ENCODE results near the gene HOXB7.

The HOXB7 gene

DNA sequence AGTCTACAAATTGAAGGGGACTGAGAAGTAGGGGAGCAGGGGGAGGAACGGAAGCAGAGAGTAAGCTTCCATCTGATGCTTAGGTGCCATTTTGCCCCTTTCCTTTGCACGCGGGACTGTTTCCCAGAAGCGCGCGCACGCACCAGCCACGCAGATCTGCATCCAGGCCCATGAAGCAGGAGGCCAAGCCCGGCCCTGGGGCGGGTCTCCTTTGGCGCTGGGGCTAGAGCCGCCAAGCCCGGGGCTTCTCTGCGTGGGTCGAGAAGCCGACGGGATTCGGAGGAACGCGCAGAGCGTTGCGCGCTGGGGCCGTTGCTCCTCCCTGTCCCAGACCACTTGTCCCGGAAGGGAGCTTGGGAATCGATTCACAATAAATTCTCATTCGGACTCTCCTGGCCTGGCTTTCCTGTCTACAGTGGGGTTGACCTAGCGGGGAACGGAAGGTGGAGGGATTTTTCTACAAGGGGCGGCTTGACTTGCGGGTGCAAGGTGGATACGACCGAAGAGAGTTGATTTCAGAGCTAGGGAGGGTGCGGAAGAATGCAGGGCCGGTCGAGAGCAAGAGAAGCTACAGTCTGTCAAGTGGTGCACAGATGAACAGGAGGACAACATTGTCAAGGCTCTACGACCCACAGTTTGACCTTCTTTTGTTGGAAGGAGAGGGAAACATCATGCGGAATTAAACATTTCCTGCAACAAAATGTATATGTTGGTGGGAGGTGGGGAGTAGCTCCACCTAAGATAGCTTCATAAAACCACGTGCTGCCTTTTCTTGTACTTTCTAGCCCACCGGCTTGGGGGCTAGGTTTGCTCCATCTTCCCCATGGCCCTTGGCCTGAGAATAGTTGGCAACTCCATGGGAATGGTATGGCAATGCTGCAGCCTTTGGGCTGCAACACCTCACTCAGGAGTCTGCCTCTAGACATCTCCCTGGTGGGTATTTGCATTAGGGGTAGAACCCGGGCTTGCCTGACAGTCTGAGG lies 10.9 kb upstream of the HOXB7 start:
- DNase-seq (ENCODE audit: low spot score in 2 of 2) (no peak), ATAC-seq (ENCODE audit: low read depth) (no peak)
- Mint-ChIP-seq H3K27ac (no peak overlapping the region), H3K9me3 (no peaks in the 10 kb centered on the region), H3K27me3 (peaks cover 40% of the 10 kb centered on the region), H3K4me3 (no peak overlapping the region), H3K36me3 (no peaks in the 10 kb centered on the region), H3K4me1 (peaks cover 8% of the 10 kb centered on the region)

DNA sequence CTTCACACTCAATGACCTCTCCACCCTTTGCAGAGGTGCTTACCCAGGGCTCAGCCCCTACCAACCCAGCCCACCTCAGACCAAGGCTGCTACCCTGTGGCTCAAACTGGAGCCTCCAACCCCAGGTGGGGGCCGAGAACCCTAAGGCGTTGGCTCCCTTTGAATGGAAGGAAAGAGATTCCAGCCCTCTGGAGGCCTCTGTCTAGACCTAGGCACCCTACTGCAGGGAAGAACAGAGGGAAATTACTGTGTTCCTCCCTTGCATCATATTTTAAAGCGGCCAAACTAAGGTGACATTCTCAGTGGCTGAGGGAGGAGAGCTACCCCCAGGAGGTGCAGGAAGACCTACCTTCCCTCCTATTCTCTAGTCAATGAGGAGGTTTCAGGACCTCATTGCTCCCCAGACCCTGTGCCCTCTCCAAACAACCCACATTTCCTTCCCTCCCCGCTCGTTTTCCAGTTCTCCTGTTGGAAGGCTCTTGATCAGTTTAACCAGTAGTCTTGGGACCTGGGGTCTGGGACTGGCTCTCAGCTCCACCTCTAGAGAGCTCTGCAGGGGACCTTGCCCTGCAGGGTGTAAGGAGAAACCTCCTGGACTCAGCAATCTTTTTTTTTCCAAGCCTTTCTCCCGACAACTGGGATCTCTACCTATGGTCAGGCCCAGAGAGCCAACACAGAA lies 9.8 kb upstream of the HOXB7 start:
- peaks cover 41% of the 10 kb centered on the region for H3K27me3 Mint-ChIP-seq
- peaks cover 7% of the 10 kb centered on the region for H3K4me1 Mint-ChIP-seq
- H3K4me3 Mint-ChIP-seq, result no peak overlapping the region
- DNase-seq (ENCODE audit: low spot score in 2 of 2), result no peak
- no peaks in the 10 kb centered on the region for H3K36me3 Mint-ChIP-seq
- no peaks in the 10 kb centered on the region for H3K9me3 Mint-ChIP-seq
- no peak for ATAC-seq (ENCODE audit: low read depth)
- no peak overlapping the region for H3K27ac Mint-ChIP-seq

- Mint-ChIP-seq H3K4me3 (no peak overlapping the region), H3K36me3 (peaks cover 1% of the 10 kb centered on the region), H3K9me3 (peaks cover 1% of the 10 kb centered on the region), H3K4me1 (peaks cover 7% of the 10 kb centered on the region), H3K27me3 (peaks cover 44% of the 10 kb centered on the region), H3K27ac (peak overlapping the region; percentile 45)
- DNase-seq (ENCODE audit: low spot score in 2 of 2), result no peak
- no peak for ATAC-seq (ENCODE audit: low read depth)
These were observed 9.1 kb upstream of the HOXB7 start for GRCh38 chr17:48619826-48620449.

DNA sequence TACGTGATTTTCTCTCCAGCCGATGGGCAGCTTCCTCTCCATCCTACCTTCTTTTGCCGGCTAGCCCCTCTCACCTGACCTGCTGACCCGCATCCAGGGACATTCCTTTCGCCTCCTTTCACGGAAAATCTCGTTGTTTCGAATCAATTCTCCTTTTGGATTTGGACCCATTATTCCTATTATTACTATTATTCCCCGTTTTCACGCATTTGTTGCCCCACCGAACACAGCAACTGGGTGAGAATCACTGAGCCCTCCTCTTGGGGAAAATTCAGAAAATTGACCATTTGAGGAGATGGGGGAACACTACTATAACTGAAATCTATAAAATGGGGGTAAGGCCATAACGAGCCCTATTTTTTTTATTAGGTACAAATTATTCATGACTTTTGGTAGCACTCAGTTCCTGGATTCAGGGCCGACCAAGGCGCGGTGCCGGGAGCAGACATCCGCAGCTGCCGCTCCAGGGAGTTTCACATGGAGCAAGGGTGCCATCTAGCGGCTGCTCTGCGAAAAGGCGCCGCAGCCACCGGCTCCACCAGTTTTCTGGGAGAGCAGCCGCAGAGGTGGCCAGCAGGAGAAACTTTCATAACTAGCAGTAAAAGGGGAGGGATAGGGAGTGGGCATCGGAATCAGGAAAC lies 7.6 kb upstream of the HOXB7 start:
- peak; percentile 86 to 92 for DNase-seq (ENCODE audit: low spot score in 2 of 2)
- H3K27ac Mint-ChIP-seq, result peak overlapping the region; percentile 40
- ATAC-seq (ENCODE audit: low read depth), result peak; percentile 67
- H3K4me1 Mint-ChIP-seq, result peaks cover 11% of the 10 kb centered on the region
- H3K27me3 Mint-ChIP-seq, result peaks cover 44% of the 10 kb centered on the region
- peaks cover 2% of the 10 kb centered on the region for H3K9me3 Mint-ChIP-seq
- no peak overlapping the region for H3K4me3 Mint-ChIP-seq
- H3K36me3 Mint-ChIP-seq, result peaks cover 2% of the 10 kb centered on the region

- ATAC-seq (ENCODE audit: low read depth) (no peak), DNase-seq (ENCODE audit: low spot score in 2 of 2) (no peak)
- peaks cover 42% of the 10 kb centered on the region for H3K27me3 Mint-ChIP-seq
- peaks cover 2% of the 10 kb centered on the region for H3K9me3 Mint-ChIP-seq
- peaks cover 15% of the 10 kb centered on the region for H3K4me1 Mint-ChIP-seq
- H3K27ac Mint-ChIP-seq, result no peak overlapping the region
- H3K36me3 Mint-ChIP-seq, result peaks cover 2% of the 10 kb centered on the region
- H3K4me3 Mint-ChIP-seq, result no peak overlapping the region
These were observed 6.8 kb upstream of the HOXB7 start for GRCh38 chr17:48617471-48618255.

GRCh38 chr17:48616717-48617470 lies 6.1 kb upstream of the HOXB7 start:
- no peak for DNase-seq (ENCODE audit: low spot score in 2 of 2)
- peaks cover 39% of the 10 kb centered on the region for H3K27me3 Mint-ChIP-seq
- peaks cover 2% of the 10 kb centered on the region for H3K9me3 Mint-ChIP-seq
- H3K4me1 Mint-ChIP-seq, result peaks cover 19% of the 10 kb centered on the region
- no peak overlapping the region for H3K27ac Mint-ChIP-seq
- no peak for ATAC-seq (ENCODE audit: low read depth)
- peaks cover 2% of the 10 kb centered on the region for H3K36me3 Mint-ChIP-seq
- H3K4me3 Mint-ChIP-seq, result no peak overlapping the region

- Mint-ChIP-seq H3K27ac (peak overlapping the region; percentile 92), H3K4me3 (no peak overlapping the region)
- no peak for ATAC-seq (ENCODE audit: low read depth)
These were observed 5.3 kb upstream of the HOXB7 start for GRCh38 chr17:48615963-48616716.

GRCh38 chr17:48615047-48615962 lies 4.5 kb upstream of the HOXB7 start, which contains the start of gene HOXB8:
HOXB8 (minus strand) TSS chr17:48615292; CDS start chr17:48614704, 588 bp downstream.
- H3K4me3 Mint-ChIP-seq, result no peak within 1 kb of the TSS
- H3K4me1 Mint-ChIP-seq, result peaks cover 25% of the 10 kb centered on the region
- DNase-seq (ENCODE audit: low spot score in 2 of 2), result no peak
- no peak for ATAC-seq (ENCODE audit: low read depth)
- H3K27ac Mint-ChIP-seq, result peak within 1 kb of the TSS; percentile 92
- peaks cover 37% of the 10 kb centered on the region for H3K27me3 Mint-ChIP-seq
- H3K9me3 Mint-ChIP-seq, result peaks cover 2% of the 10 kb centered on the region
- H3K36me3 Mint-ChIP-seq, result peaks cover 2% of the 10 kb centered on the region

More at GRCh38 chr17:48615963-48616716, 5.3 kb upstream of the HOXB7 start:
- Mint-ChIP-seq H3K9me3 (peaks cover 2% of the 10 kb centered on the region), H3K27me3 (peaks cover 40% of the 10 kb centered on the region), H3K36me3 (peaks cover 2% of the 10 kb centered on the region), H3K4me1 (peaks cover 25% of the 10 kb centered on the region)
- no peak for DNase-seq (ENCODE audit: low spot score in 2 of 2)

- no peak for ATAC-seq (ENCODE audit: low read depth)
- H3K9me3 Mint-ChIP-seq, result peaks cover 2% of the 10 kb centered on the region
- no peak for DNase-seq (ENCODE audit: low spot score in 2 of 2)
- peaks cover 2% of the 10 kb centered on the region for H3K36me3 Mint-ChIP-seq
- peak overlapping the region; percentile 38 for H3K4me3 Mint-ChIP-seq
- peaks cover 37% of the 10 kb centered on the region for H3K27me3 Mint-ChIP-seq
- H3K4me1 Mint-ChIP-seq, result peaks cover 25% of the 10 kb centered on the region
- peak overlapping the region; percentile 72 for H3K27ac Mint-ChIP-seq
These were observed 3.3 kb upstream of the HOXB7 start for GRCh38 chr17:48613862-48614694.

DNA sequence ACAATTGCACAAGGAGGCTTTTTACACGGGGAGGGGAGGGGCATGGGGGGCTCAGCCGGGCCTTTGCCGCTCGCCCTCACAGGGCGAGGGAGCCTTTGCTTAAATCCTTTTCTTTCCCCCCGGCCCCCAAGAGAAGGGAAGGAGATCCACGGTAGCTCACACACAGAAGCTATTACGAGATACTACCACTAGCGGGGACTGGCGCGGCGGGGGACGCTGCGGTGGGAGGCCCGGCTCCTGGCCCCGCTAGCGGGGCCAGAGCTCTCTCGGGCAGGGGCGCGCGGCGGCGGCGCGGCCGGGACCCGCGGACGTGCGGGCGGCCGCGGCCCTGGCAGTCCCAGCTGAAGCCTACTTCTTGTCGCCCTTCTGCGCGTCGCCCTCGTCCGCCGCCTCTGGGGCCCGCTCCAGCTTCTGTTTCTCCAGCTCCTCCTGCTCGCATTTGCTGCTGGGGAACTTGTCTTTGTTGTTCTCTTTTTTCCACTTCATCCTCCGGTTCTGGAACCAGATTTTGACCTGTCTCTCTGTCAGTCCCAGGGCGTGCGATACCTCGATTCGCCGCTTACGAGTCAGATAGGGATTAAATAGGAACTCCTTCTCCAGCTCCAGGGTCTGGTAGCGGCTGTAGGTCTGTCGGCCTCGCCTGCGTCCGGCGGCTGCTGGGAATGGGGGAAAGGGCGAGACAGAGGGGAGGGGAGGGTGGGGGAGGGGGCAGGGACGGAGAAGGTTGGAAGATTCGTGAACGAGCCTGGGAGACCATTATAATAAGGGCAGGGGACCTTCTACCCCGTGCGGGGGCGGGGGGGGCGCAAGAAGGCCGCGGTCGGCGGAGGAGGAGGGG lies 2.3 kb upstream of the HOXB7 start:
- Mint-ChIP-seq H3K27ac (peak overlapping the region; percentile 87), H3K4me3 (peak overlapping the region; percentile 85), H3K4me1 (peaks cover 22% of the 10 kb centered on the region), H3K36me3 (peaks cover 2% of the 10 kb centered on the region), H3K27me3 (peaks cover 31% of the 10 kb centered on the region), H3K9me3 (peaks cover 2% of the 10 kb centered on the region)
- ATAC-seq (ENCODE audit: low read depth) (peak; percentile 49), DNase-seq (ENCODE audit: low spot score in 2 of 2) (no peak)

Measured in memory B cell (primary cell).